GM21786 (cell line): ENCODE measurements around the gene PCDHA1.
"Not testable (repeated sequence)": the region's sequence is repeated elsewhere in the genome, so short reads cannot be mapped to it uniquely, and the experiment has no call there.

Source experiments
- ATAC-seq: cut with Tn5 transposase; IDR thresholded peaks from one replicate; pipeline ENCODE4 v1.9.1; 2021; ENCODE audit not compliant: unreplicated experiment

Gene PCDHA1

DNA sequence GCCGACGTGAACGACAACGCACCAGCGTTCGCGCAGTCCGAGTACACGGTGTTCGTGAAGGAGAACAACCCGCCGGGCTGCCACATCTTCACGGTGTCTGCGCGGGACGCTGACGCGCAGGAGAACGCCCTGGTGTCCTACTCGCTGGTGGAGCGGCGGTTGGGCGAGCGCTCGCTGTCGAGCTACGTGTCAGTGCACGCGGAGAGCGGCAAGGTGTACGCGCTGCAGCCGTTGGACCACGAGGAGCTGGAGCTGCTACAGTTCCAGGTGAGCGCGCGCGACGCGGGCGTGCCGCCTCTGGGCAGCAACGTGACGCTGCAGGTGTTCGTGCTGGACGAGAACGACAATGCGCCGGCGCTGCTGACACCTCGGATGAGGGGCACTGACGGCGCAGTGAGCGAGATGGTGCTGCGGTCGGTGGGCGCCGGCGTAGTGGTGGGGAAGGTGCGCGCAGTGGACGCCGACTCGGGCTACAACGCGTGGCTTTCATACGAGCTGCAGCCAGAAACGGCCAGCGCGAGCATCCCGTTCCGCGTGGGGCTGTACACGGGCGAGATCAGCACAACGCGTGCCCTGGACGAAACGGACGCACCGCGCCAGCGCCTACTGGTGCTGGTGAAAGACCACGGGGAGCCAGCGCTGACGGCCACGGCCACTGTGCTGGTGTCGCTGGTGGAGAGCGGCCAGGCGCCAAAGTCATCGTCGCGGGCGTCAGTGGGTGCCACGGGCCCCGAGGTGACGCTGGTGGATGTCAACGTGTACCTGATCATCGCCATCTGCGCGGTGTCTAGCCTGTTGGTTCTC lies 64.1 kb downstream of the PCDHA1 start:
- not testable (repeated sequence) for ATAC-seq

DNA sequence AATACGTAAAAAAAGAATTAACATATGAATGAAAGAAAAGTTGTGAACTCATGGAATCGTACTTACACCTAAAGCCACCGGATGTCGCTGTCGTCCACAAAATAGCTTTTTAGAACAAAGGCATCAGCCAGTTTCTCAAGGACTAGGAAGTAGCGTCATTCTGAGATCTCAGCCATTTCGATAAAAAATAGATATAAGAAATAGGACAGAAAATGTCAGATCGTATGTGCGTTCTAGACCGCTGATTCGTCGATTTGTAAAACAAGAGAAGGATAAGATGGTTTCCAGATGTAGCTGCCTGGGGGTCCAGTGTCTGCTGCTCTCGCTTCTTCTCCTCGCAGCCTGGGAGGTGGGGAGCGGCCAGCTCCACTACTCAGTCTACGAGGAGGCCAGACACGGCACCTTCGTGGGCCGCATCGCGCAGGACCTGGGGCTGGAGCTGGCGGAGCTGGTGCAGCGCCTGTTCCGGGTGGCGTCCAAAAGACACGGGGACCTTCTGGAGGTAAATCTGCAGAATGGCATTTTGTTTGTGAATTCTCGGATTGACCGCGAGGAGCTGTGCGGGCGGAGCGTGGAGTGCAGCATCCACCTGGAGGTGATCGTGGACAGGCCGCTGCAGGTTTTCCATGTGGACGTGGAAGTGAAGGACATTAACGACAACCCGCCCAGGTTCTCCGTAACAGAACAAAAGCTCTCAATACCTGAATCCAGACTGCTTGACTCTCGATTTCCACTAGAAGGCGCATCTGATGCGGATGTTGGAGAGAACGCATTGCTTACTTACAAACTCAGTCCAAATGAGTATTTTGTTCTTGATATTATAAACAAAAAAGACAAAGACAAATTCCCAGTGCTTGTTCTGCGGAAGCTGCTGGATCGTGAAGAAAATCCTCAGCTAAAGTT lies 70.1 kb downstream of the PCDHA1 start, which contains the start of gene PCDHA10:
Gene PCDHA10, plus strand, starts transcription at position 126 of the 903 bp plus-strand sequence. Its CDS starts 152 bp downstream, at position 278.
- ATAC-seq, result no peak

DNA sequence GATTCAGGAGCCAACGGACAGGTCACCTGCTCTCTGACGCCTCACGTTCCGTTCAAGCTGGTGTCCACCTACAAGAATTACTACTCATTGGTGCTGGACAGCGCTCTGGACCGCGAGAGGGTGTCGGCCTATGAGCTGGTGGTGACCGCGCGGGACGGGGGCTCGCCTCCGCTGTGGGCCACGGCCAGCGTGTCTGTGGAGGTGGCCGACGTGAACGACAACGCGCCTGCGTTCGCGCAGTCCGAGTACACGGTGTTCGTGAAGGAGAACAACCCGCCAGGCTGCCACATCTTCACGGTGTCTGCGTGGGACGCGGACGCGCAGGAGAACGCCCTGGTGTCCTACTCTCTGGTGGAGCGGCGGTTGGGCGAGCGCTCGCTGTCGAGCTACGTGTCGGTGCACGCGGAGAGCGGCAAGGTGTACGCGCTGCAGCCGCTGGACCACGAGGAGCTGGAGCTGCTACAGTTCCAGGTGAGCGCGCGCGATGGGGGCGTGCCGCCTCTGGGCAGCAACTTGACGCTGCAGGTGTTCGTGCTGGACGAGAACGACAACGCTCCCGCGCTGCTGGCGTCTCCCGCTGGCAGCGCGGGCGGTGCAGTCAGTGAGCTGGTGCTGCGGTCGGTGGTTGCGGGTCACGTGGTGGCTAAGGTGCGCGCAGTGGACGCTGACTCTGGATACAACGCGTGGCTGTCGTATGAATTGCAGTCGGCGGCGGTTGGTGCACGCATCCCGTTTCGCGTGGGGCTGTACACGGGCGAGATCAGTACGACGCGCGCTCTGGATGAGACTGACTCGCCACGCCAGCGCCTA lies 71.4 kb downstream of the PCDHA1 start:
- no peak for ATAC-seq

DNA sequence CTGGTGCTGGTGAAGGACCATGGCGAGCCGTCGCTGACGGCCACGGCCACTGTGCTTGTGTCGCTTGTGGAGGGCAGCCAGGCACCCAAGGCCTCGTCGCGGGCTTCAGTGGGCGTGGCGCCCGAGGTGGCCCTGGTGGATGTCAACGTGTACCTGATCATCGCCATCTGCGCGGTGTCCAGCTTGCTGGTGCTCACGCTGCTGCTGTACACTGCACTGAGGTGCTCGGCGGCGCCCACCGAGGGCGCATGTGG lies 72.0 kb downstream of the PCDHA1 start:
- ATAC-seq, result no peak

DNA sequence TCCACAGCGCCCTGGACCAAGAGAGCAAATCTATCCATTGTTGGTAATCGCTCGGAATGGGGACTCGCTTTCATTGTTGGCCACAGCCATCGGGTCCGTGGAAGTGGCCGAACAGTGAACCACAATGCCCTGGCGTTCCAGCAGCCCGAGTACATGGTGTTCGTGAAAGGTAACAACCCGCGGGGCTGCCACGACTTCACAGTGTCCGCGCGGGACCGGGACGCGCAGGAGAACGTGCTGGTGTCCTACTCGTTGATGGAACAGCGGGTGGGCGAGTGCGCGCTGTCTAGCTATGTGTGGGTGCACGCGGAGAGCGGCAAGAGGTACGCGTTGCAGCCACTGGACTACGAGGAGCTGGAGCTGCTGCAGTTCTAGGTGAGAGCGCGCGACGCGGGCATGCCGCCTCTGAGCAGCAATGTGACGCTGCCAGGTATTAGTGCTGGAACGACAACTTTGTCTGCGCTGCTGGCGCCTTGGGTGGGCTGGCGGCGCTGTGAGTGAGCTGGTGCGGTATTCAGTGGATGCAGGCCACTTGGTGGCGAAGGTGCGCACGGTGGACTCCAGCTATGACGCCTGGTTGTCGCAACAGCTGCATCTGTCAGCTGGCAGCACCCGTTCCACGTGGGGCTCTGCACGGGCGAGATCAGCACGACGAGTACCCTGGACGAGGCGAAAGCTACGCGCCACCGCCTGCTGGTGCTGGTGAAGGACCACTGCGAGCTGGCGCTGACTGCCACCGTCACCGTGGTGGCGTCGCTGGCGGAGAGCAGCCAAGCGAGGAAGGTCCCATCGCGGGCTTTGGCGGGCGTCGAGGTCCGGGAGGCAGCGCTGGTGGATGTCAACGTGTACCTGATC lies 76.7 kb downstream of the PCDHA1 start:
- no peak for ATAC-seq

DNA sequence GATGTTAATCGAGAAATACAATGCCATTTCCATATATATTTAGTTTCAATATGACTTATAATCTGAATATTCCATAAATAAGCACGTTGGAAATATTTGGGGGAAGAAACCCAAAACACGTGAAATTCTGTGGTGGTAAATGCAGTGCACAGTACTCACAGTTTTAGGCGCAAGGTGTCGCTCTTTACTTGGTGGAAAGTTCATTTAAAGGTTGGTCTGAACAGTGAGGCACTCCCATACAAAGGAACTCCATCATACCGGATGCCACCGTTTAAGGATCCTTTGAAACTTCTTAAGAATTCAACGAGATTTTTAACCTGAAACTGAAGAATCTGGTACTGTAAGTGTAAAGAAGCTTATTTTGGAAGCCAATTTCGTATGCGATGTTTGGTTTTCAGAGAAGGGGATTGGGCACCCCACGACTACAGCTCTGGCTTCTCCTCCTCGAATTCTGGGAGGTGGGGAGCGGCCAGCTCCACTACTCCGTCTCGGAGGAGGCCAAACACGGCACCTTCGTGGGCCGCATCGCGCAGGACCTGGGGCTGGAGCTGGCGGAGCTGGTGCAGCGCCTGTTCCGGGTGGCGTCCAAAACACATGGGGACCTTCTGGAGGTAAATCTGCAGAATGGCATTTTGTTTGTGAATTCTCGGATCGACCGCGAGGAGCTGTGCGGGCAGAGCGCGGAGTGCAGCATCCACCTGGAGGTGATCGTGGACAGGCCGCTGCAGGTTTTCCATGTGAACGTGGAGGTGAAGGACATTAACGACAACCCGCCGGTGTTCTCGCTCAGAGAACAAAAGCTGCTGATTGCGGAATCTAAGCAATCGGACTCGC lies 83.0 kb downstream of the PCDHA1 start, which contains the start of gene PCDHA11:
Gene PCDHA11, plus strand, starts transcription at position 237 of the 834 bp plus-strand sequence. Its CDS starts 147 bp downstream, at position 384.
- ATAC-seq, result no peak

DNA sequence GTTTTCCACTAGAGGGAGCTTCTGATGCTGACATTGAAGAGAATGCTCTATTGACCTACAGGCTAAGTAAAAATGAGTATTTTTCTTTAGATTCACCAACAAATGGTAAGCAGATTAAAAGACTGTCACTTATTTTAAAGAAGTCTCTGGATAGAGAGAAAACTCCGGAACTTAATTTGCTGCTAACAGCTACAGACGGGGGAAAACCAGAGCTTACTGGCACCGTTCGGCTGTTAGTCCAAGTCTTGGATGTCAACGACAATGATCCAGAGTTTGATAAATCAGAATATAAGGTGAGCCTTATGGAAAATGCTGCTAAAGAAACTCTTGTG lies 83.6 kb downstream of the PCDHA1 start:
- ATAC-seq, result no peak

DNA sequence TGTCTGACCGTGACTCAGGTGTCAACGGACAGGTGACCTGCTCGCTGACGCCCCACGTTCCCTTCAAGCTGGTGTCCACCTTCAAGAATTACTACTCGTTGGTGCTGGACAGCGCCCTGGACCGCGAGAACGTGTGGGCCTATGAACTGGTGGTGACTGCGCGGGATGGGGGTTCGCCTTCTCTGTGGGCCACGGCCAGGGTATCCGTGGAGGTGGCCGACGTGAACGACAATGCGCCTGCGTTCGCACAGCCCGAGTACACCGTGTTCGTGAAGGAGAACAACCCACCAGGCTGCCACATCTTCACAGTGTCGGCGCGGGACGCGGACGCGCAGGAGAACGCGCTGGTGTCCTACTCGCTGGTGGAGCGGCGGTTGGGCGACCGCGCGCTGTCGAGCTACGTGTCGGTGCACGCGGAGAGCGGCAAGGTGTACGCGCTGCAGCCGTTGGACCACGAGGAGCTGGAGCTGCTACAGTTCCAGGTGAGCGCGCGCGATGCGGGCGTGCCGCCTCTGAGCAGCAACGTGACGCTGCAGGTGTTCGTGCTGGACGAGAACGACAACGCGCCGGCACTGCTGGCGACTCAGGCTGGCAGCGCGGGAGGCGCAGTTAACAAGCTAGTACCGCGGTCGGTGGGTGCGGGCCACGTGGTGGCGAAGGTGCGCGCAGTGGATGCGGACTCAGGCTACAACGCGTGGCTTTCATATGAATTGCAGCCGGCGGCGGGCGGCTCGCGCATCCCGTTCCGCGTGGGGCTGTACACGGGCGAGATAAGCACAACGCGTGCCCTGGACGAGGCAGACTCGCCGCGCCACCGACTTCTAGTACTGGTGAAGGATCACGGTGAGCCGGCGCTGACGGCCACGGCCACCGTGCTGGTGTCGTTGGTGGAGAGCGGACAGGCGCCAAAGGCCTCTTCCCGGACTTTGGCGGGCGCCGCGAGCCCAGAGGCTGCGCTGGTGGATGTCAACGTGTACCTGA lies 84.6 kb downstream of the PCDHA1 start:
- no peak for ATAC-seq

DNA sequence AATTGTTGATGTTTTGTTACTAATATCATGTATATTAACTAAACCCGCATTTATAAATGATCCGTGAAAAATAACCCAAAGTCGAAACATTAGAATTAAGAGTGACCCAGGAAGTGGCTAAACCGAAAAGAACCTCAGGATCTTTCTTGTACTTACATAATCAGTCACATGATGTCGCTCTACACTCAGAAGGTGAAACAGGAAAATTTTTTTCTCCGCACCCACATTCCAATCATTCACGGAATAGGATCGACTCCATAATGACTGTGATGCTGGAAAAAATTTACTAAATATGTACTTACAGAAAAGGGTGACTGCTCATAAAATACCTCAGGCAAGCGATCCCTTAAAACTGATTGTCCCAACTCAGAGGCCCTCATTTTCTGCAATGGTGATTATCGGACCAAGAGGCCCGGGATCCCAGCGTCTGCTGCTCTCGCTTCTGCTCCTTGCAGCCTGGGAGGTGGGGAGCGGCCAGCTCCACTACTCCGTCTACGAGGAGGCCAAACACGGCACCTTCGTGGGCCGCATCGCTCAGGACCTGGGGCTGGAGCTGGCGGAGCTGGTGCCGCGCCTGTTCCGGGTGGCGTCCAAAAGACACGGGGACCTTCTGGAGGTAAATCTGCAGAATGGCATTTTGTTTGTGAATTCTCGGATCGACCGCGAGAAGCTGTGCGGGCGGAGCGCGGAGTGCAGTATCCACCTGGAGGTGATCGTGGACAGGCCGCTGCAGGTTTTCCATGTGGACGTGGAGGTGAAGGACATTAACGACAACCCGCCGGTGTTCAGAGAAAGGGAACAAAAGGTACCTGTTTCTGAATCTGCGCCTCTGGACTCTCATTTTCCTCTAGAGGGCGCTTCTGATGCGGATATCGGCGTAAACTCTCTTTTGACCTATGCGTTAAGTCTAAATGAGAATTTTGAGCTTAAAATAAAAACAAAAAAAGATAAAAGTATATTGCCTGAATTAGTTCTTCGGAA lies 89.4 kb downstream of the PCDHA1 start, which contains the start of gene PCDHA12:
Gene PCDHA12, plus strand, starts transcription at position 224 of the 981 bp plus-strand sequence. Its CDS starts 165 bp downstream, at position 389.
- ATAC-seq, result no peak

DNA sequence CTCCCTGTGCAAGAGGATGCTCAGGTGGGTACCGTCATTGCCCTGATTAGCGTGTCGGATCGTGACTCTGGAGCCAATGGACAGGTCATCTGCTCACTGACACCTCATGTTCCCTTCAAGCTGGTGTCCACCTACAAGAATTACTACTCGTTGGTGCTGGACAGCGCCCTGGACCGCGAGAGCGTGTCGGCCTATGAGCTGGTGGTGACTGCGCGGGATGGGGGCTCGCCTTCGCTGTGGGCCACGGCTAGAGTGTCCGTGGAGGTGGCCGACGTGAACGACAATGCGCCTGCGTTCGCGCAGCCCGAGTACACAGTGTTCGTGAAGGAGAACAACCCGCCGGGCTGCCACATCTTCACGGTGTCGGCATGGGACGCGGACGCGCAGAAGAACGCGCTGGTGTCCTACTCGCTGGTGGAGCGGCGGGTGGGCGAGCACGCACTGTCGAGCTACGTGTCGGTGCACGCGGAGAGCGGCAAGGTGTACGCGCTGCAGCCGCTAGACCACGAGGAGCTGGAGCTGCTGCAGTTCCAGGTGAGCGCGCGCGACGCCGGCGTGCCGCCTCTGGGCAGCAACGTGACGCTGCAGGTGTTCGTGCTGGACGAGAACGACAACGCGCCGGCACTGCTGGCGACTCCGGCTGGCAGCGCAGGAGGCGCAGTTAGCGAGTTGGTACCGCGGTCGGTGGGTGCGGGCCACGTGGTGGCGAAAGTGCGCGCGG lies 90.8 kb downstream of the PCDHA1 start:
- ATAC-seq, result not testable (repeated sequence)

DNA sequence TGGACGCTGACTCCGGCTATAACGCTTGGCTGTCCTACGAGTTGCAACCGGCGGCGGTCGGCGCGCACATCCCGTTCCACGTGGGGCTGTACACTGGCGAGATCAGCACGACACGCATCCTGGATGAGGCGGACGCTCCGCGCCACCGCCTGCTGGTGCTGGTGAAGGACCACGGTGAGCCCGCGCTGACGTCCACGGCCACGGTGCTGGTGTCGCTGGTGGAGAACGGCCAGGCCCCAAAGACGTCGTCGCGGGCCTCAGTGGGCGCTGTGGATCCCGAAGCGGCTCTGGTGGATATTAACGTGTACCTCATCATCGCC lies 91.3 kb downstream of the PCDHA1 start:
- no peak for ATAC-seq

DNA sequence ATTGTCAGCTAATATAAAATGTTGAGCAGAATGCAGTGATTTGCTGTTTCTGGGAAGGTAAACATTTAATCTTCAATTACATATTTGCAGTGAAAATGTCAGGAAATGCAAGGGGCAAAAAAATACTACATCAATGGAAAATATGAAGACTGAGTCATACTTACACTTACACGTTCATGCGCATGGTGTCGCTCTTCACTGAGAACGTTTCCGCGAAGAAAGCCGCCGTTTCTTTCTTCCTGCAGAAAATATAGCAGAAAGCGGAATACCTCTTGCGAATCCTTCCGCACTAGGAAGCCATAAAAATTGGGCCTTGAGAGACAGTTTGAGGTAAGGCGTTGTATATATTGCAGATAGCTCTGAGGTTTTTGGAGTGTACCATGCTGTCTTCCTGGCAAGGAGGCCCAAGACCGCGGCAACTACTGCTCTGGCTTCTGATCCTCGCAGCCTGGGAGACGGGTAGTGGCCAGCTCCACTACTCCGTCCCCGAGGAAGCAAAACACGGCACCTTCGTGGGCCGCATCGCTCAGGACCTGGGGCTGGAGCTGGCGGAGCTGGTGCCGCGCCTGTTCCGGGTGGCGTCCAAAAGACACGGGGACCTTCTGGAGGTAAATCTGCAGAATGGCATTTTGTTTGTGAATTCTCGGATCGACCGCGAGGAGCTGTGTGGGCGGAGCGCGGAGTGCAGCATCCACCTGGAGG lies 96.1 kb downstream of the PCDHA1 start, which contains the start of gene PCDHA13:
Gene PCDHA13, plus strand, starts transcription at position 236 of the 702 bp plus-strand sequence. Its CDS starts 145 bp downstream, at position 381.
- ATAC-seq, result no peak

DNA sequence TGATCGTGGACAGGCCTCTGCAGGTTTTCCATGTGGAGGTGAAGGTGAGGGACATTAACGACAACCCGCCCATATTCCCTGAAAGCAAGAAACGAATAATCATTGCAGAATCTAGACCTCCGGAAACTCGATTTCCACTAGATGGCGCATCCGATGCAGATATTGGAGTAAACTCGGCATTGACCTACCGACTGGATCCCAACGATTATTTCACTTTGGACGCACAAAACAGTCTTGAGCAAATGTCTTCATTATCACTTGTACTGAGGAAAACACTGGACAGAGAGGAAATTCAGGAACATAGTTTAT lies 96.6 kb downstream of the PCDHA1 start:
- no peak for ATAC-seq

DNA sequence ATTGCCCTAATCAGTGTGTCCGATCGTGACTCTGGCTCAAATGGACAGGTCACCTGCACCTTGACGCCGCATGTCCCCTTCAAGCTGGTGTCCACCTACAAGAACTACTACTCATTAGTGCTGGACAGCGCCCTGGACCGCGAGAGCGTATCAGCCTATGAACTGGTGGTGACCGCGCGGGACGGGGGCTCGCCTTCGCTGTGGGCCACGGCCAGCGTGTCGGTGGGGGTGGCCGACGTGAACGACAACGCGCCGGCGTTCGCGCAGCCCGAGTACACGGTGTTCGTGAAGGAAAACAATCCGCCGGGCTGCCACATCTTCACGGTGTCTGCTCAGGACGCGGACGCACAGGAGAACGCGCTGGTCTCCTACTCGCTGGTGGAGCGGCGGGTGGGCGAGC lies 97.4 kb downstream of the PCDHA1 start:
- no peak for ATAC-seq

DNA sequence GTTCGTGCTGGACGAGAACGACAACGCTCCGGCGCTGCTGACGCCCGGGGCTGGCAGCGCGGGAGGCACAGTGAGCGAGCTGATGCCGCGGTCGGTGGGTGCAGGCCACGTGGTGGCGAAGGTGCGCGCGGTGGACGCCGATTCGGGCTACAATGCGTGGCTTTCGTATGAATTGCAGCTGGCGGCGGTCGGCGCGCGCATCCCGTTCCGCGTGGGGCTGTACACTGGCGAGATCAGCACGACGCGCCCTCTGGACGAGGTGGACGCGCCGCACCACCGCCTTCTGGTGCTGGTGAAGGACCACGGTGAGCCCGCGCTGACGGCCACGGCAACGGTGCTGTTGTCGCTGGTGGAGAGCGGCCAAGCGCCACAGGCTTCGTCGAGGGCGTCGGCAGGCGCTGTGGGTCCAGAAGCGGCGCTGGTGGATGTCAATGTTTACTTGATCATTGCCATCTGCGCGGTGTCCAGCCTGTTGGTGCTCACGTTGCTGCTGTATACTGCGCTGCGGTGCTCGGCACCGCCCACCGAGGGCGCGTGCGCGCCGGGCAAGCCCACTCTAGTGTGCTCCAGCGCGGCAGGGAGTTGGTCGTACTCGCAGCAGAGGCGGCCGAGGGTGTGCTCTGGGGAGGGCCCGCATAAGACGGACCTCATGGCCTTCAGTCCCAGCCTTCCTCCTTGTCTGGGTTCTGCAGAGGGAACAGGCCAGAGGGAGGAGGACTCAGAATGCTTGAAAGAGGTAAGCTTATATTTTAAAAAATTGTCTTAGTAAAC lies 98.2 kb downstream of the PCDHA1 start:
- ATAC-seq, result no peak
